Measurements from ENCODE around the gene CNOT1.

The CNOT1 gene

GRCh38 chr16:58481226-58481869 is 148.3 kb downstream of the CNOT1 start:
- no peak for DNase-seq (ENCODE audit: low read depth)

GRCh38 chr16:58478427-58478826 is 151.2 kb downstream of the CNOT1 start:
- DNase-seq (ENCODE audit: low read depth) = no peak

GRCh38 chr16:58476791-58477190 is 152.8 kb downstream of the CNOT1 start:
- no peak for DNase-seq (ENCODE audit: low read depth)

- DNase-seq (ENCODE audit: low read depth) = no peak
Measured at GRCh38 chr16:58475091-58475619, 154.5 kb downstream of the CNOT1 start.

GRCh38 chr16:58474296-58474695 is 155.3 kb downstream of the CNOT1 start:
- DNase-seq (ENCODE audit: low read depth) = no peak

- no peak for DNase-seq (ENCODE audit: low read depth)
Measured at GRCh38 chr16:58472827-58473226, 156.8 kb downstream of the CNOT1 start.

GRCh38 chr16:58472266-58472665 is 157.4 kb downstream of the CNOT1 start:
- DNase-seq (ENCODE audit: low read depth) = no peak

GRCh38 chr16:58471209-58471975 is 158.2 kb downstream of the CNOT1 start:
- DNase-seq (ENCODE audit: low read depth) = no peak
